Mesothelial cell of epicardium (in vitro differentiated cells): Measurements from ENCODE around the gene C2orf68. TPM values are rescaled to one million over a fixed set of nuclear protein-coding genes. Genes with fewer than 3 reads are reported as not detected.
A peak's percentile ranks its signal among the peaks of the same experiment; 100 is the strongest.

ENCODE experiments used
- DNase-seq, 2 experiments: peaks; one replicate each; pipeline ENCODE4 v3.0.0; 2021; ENCODE audit warnings: low spot score in 2 of 2; ENCODE audit not compliant: unreplicated experiment in 2 of 2
- H3K27ac Mint-ChIP-seq: 2 replicates; pipeline ENCODE4 v1.8.0; 2021; ENCODE audit warnings: mixed read lengths
- H3K27me3 Mint-ChIP-seq: 2 replicates; pipeline ENCODE4 v1.8.0; 2021; ENCODE audit warnings: low read depth, mixed read lengths
- H3K36me3 Mint-ChIP-seq: 2 replicates; pipeline ENCODE4 v1.8.0; 2021; ENCODE audit warnings: mixed read lengths
- H3K4me1 Mint-ChIP-seq: 2 replicates; pipeline ENCODE4 v1.8.0; 2021; ENCODE audit warnings: mixed read lengths
- H3K4me3 Mint-ChIP-seq: 2 replicates; pipeline ENCODE4 v1.8.0; 2021; ENCODE audit warnings: mild to moderate bottlenecking, moderate library complexity, mixed read lengths
- H3K9me3 Mint-ChIP-seq: 2 replicates; pipeline ENCODE4 v1.8.0; 2021; ENCODE audit warnings: mixed read lengths
- total RNA-seq: library from RNA; stranded (reverse); gene quantifications from 3 replicates; pipeline ENCODE4 v1.2.1, GENCODE V29; 2021
- TF ChIP-seq, protein P1 (sequence below): fragments of 200-600 bp; sonication (generic); IDR thresholded peaks from one replicate; pipeline ENCODE4 v1.5.0; 2021; ENCODE audit warnings: antibody characterized with exemption; ENCODE audit not compliant: unreplicated experiment

The C2orf68 gene
- total RNA-seq, 1 donor from 2014 or later, result 74.6 TPM

DNA sequence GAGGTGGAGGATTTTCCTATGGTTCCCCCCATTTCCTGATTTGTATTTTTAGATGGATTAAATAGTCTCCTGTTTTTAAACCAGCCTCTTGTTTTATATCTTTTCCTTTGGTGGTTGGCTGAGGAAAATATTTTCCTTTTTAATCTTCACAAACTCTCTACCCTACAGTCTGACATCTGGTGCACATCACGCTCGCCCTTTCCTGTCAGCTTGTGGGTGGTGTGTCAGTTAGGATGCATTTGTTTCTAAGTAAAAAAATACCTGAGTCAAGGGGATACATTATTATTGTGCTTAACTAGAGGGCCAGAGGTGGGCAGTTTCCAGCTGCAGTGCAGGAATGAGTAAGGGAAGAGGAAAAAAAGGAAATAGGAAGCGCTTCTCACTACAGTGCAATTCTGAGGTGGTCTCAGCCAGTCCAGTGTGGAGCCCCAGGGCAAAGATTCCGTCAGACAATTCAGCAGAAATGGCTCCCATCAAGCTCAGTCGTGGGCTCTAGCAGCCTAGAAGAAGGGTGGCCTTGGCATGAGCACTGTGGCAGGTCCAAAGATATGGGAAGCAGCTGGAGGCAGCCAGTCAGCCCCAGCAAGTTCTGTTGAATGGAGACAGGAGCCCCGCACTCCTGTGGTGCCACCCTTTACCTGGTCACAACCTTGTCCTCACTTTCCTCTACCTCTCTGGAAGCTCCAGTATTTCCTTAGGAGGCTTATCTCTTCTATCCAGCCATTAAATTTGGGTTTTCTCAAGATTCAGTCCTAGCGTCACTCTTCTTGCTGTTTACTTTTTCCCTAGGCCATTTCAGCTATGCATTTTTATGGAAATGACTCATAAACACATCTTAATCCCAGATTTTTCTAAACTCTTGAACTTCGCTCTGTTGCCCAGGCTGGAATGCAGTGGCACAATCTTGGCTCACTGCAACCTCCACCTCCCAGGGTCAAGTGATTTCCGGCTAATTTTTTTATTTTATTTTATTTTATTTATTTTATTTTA is 37.6 kb upstream of the C2orf68 start:
- no peak for DNase-seq
- TF ChIP-seq, protein P1, sequence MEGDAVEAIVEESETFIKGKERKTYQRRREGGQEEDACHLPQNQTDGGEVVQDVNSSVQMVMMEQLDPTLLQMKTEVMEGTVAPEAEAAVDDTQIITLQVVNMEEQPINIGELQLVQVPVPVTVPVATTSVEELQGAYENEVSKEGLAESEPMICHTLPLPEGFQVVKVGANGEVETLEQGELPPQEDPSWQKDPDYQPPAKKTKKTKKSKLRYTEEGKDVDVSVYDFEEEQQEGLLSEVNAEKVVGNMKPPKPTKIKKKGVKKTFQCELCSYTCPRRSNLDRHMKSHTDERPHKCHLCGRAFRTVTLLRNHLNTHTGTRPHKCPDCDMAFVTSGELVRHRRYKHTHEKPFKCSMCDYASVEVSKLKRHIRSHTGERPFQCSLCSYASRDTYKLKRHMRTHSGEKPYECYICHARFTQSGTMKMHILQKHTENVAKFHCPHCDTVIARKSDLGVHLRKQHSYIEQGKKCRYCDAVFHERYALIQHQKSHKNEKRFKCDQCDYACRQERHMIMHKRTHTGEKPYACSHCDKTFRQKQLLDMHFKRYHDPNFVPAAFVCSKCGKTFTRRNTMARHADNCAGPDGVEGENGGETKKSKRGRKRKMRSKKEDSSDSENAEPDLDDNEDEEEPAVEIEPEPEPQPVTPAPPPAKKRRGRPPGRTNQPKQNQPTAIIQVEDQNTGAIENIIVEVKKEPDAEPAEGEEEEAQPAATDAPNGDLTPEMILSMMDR, result no peak
- H3K27ac Mint-ChIP-seq, result peak overlapping the region; percentile 5
- no peak overlapping the region for H3K4me3 Mint-ChIP-seq
- no peaks in the 10 kb centered on the region for H3K9me3 Mint-ChIP-seq
- H3K36me3 Mint-ChIP-seq, result peaks cover 47% of the 10 kb centered on the region
- H3K27me3 Mint-ChIP-seq, result no peaks in the 10 kb centered on the region
- H3K4me1 Mint-ChIP-seq, result no peaks in the 10 kb centered on the region

DNA sequence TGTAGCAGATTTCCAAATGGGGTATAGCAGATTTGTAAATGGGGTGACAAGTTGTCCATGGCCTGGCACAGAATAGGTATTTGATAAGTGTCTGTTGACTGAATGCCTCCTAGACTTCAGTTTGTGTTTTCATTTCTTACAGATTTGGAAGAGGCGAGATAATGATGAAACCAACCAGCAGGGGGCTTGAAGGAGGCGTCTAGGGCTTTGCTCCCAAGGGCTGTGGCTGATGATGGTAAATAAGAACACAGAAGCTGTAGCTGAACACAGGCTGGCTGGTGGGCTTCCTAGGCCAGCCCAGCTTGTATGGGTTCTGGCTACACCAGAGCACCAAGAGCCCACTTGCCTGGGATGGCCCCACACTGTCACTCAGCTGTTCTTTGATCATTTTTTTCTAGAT is 36.8 kb upstream of the C2orf68 start:
- Mint-ChIP-seq H3K27me3 (no peaks in the 10 kb centered on the region), H3K36me3 (peaks cover 43% of the 10 kb centered on the region), H3K4me3 (no peak overlapping the region), H3K4me1 (no peaks in the 10 kb centered on the region), H3K27ac (peak overlapping the region; percentile 8), H3K9me3 (no peaks in the 10 kb centered on the region)
- DNase-seq, result no peak
- TF ChIP-seq, protein P1, result peak; percentile 58

DNA sequence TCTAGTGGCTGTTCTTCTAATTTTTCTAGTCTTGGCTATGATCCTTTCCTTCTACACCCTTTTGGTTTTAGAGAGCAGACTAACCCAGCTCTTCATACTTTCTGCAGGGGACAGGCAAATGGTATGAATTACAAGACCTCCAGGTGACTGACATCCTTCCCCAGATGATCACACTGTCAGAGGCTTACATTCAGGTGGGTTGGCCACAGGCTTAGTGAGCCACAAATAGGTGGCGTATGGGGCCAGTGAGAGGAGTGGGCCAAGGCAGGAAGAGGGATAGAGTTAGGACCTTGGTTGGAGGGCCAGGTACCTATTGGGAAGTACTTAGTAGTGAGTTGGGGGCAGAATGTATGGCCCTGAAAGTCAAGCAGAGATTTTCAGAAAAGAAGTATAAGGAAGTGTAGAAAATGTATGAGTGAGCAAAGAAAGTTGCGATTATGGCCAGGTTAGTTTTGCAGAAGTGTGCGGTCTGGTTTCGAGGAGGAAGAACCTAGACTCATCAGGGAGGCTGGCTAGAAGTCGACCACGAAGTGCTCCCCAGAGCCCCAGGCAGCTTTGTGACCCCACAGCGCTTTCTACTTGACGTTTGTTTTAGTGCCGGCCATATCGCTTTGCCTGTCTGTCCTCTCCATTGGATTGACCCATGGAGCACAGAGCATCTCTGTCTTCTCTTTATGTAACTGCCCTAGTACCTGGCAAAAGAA is 36.1 kb upstream of the C2orf68 start:
- no peak overlapping the region for H3K4me3 Mint-ChIP-seq
- no peaks in the 10 kb centered on the region for H3K9me3 Mint-ChIP-seq
- H3K27me3 Mint-ChIP-seq, result no peaks in the 10 kb centered on the region
- H3K27ac Mint-ChIP-seq, result no peak overlapping the region
- no peaks in the 10 kb centered on the region for H3K4me1 Mint-ChIP-seq
- H3K36me3 Mint-ChIP-seq, result peaks cover 40% of the 10 kb centered on the region
- TF ChIP-seq, protein P1, result no peak
- DNase-seq, result no peak

DNA sequence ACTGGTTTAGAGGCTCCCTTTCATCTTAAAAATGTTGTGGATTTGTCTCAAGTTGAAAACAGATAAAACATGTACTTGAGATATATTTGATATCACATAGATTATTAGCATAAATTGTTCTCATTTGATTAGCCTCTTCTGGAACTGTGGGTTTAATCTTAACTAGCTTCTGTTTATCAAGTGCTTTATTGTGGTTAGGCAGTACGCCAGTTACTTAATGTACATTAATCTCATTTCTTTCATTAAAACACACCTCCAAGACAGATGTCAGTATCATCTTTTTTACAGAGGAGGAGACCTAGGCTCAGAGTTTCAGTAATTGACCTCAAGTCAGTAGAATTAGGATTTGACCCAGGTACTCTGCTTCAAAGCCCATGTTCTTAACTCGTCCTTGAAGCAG is 34.3 kb upstream of the C2orf68 start:
- no peak overlapping the region for H3K27ac Mint-ChIP-seq
- no peaks in the 10 kb centered on the region for H3K4me1 Mint-ChIP-seq
- no peak overlapping the region for H3K4me3 Mint-ChIP-seq
- TF ChIP-seq, protein P1, result no peak
- H3K9me3 Mint-ChIP-seq, result no peaks in the 10 kb centered on the region
- no peaks in the 10 kb centered on the region for H3K27me3 Mint-ChIP-seq
- H3K36me3 Mint-ChIP-seq, result peaks cover 44% of the 10 kb centered on the region
- no peak for DNase-seq

DNA sequence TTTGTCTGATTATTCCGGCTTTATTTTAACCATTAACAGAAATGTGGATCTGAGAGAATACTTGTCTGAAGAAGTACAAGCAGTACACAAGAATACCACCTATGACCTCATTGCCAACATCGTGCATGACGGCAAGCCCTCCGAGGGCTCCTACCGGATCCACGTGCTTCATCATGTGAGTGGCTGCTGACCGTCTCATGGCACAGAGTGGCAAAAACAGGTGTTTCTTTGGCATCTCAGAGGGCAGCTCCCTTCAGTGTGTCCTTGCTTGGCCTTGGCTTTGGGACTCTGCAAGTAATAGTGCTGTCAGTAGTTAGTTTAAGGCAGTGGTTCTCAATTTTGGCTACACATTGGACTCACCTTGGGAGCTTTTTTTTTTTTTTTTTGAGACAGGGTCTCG is 33.0 kb upstream of the C2orf68 start:
- Mint-ChIP-seq H3K27me3 (no peaks in the 10 kb centered on the region), H3K36me3 (peaks cover 49% of the 10 kb centered on the region), H3K4me3 (no peak overlapping the region), H3K4me1 (no peaks in the 10 kb centered on the region), H3K9me3 (no peaks in the 10 kb centered on the region), H3K27ac (no peak overlapping the region)
- TF ChIP-seq, protein P1, result no peak
- no peak for DNase-seq
